Kidney (tissue), 14 donors: ENCODE measurements around the gene HAUS5. TPM values are rescaled to one million over a fixed set of nuclear protein-coding genes. Genes with fewer than 3 reads are reported as not detected.

Experiments used
- DNase-seq, 5 donors: peaks; one replicate each; pipeline ENCODE4 v3.0.0-alpha.2; 2013 to 2020
- FAIRE-seq: peaks from 2 replicates; lab custom pipeline; 2012; peaks lifted over from hg19 to GRCh38; lab: Jason Lieb, UNC
- H3K27ac ChIP-seq, 2 donors: one replicate each; pipeline ENCODE4 v1.7.0; 2013; ENCODE audit warnings: low read depth in 2 of 2, low read length in 2 of 2, inconsistent platforms in 1 of 2
- H3K27me3 ChIP-seq: one replicate; pipeline ENCODE4 v1.7.1; 2013; ENCODE audit warnings: low read length, inconsistent platforms; ENCODE audit not compliant: control insufficient read depth, insufficient read depth
- H3K36me3 ChIP-seq, 3 donors: one replicate each; pipeline versions ENCODE4 v1.7.0 to v1.7.1; 2013; ENCODE audit warnings: low read length in 3 of 3, control low read depth in 1 of 3, inconsistent platforms in 1 of 3; ENCODE audit not compliant: insufficient read depth in 3 of 3, control insufficient read depth in 2 of 3
- H3K4me1 ChIP-seq, 3 donors: one replicate each; pipeline versions ENCODE4 v1.7.0 to v1.7.1; 2013; ENCODE audit warnings: low read length in 3 of 3, inconsistent platforms in 1 of 3, low read depth in 1 of 3; ENCODE audit not compliant: control insufficient read depth in 2 of 3, insufficient read depth in 2 of 3
- H3K4me3 ChIP-seq, 3 donors: one replicate each; pipeline versions ENCODE4 v1.7.0 to v1.8.1; 2013; ENCODE audit warnings: low read length in 3 of 3, control low read depth in 1 of 3, inconsistent platforms in 1 of 3
- H3K9ac ChIP-seq, 3 donors: one replicate each; pipeline versions ENCODE4 v1.7.0 to v1.7.1; 2013; ENCODE audit warnings: low read length in 3 of 3, control low read depth in 1 of 3, inconsistent platforms in 1 of 3
- H3K9me3 ChIP-seq, 3 donors: one replicate each; pipeline versions ENCODE4 v1.7.0 to v1.7.1; 2013; ENCODE audit warnings: low read length in 3 of 3, control low read depth in 1 of 3, inconsistent platforms in 1 of 3; ENCODE audit not compliant: control insufficient read depth in 2 of 3, insufficient read depth in 1 of 3
- CTCF ChIP-seq: IDR thresholded peaks from 3 replicates; pipeline ENCODE4 v1.5.1; 2012; ENCODE audit warnings: mild to moderate bottlenecking, moderate library complexity, borderline replicate concordance; ENCODE audit not compliant: insufficient read depth; ENCODE audit errors: extremely low read depth
- intact Hi-C: fragments of 100-400 bp; cut with DNase I; formaldehyde crosslinking; loops from one replicate; pipeline ENCODE4 v1.11.1; 2022
- polyA plus RNA-seq: library from polyadenylated mRNA; stranded (reverse); fragments of 350-450 nt; fragmentation: Illumina TruSeq; extraction: RNeasy Lipid Tissue Mini Kit (QIAGEN cat#74804); gene quantifications from one replicate; pipeline ENCODE4 v1.2.3, GENCODE V29; 2014; ENCODE audit warnings: low read depth, low replicate concordance; ENCODE audit not compliant: insufficient read depth
- total RNA-seq: library from RNA; stranded (reverse); fragmentation: NEBNext Ultra II Directional; extraction: Animal tissue kit (Norgen Biotek cat#: 25700); gene quantifications from one replicate; pipeline ENCODE4 v1.2.1, GENCODE V29; 2021
- donor health status: control.
- donor health status: control.
- donor health status: control.
- donor health status: control.
- donor health status: control.
- donor health status: DM: yes; HTN: yes; CAD: no.
- donor health status: Normal renal cell carcinoma (clear cell type).

Gene HAUS5
- total and polyA plus RNA-seq, 2 donors from 2014 or later, result 6.8 to 15.9 TPM

- no peak for TF ChIP-seq CTCF
- Histone ChIP-seq H3K4me3 (no peak overlapping the region), H3K36me3 (peaks cover 0 to 14% (median 12%) of the 10 kb centered on the region in 3 donors), H3K4me1 (no peaks in the 10 kb centered on the region), H3K27ac (no peak overlapping the region), H3K27me3 (no peaks in the 10 kb centered on the region), H3K9ac (no peak overlapping the region), H3K9me3 (no peaks in the 10 kb centered on the region)
- FAIRE-seq, result no peak
- no peak for DNase-seq
- intact Hi-C loops, result no loop called here
Observed at GRCh38 chr19:35661995-35662340, 49.4 kb downstream of the HAUS5 start.

GRCh38 chr19:35663981-35664380 is 51.4 kb downstream of the HAUS5 start:
- Histone ChIP-seq H3K36me3 (peaks cover 0 to 2% (median 0%) of the 10 kb centered on the region in 3 donors), H3K4me1 (no peaks in the 10 kb centered on the region), H3K9ac (no peak overlapping the region), H3K9me3 (no peaks in the 10 kb centered on the region), H3K27ac (no peak overlapping the region), H3K4me3 (no peak overlapping the region), H3K27me3 (no peaks in the 10 kb centered on the region)
- no peak for TF ChIP-seq CTCF
- intact Hi-C loops, result no loop called here
- no peak for FAIRE-seq
- no peak for DNase-seq

GRCh38 chr19:35665157-35665556 is 52.6 kb downstream of the HAUS5 start:
- intact Hi-C loops, result no loop called here
- H3K27me3 ChIP-seq, result no peaks in the 10 kb centered on the region
- H3K9me3 ChIP-seq, result no peaks in the 10 kb centered on the region
- FAIRE-seq (no peak), DNase-seq (no peak)
- H3K36me3 ChIP-seq, result no peaks in the 10 kb centered on the region
- H3K27ac ChIP-seq, result no peak overlapping the region
- no peaks in the 10 kb centered on the region for H3K4me1 ChIP-seq
- no peak overlapping the region for H3K4me3 ChIP-seq
- TF ChIP-seq CTCF, result no peak
- no peak overlapping the region for H3K9ac ChIP-seq

- TF ChIP-seq CTCF, result no peak
- H3K9ac ChIP-seq, result no peak overlapping the region
- no peak overlapping the region for H3K4me3 ChIP-seq
- no peak overlapping the region for H3K27ac ChIP-seq
- H3K27me3 ChIP-seq, result no peaks in the 10 kb centered on the region
- H3K9me3 ChIP-seq, result no peaks in the 10 kb centered on the region
- intact Hi-C loops, result no loop called here
- H3K36me3 ChIP-seq, result no peaks in the 10 kb centered on the region
- H3K4me1 ChIP-seq, result no peaks in the 10 kb centered on the region
- FAIRE-seq (no peak), DNase-seq (no peak)
Observed at GRCh38 chr19:35665604-35666003, 53.1 kb downstream of the HAUS5 start.
